GM21529 (cell line): ENCODE data around the gene ADGRL1.
"Not testable (repeated sequence)": the region's sequence is repeated elsewhere in the genome, so short reads cannot be mapped to it uniquely, and the experiment has no call there.

Experiments used
- ATAC-seq: cut with Tn5 transposase; IDR thresholded peaks from one replicate; pipeline ENCODE4 v1.9.1; 2021; ENCODE audit not compliant: unreplicated experiment

The ADGRL1 gene

DNA sequence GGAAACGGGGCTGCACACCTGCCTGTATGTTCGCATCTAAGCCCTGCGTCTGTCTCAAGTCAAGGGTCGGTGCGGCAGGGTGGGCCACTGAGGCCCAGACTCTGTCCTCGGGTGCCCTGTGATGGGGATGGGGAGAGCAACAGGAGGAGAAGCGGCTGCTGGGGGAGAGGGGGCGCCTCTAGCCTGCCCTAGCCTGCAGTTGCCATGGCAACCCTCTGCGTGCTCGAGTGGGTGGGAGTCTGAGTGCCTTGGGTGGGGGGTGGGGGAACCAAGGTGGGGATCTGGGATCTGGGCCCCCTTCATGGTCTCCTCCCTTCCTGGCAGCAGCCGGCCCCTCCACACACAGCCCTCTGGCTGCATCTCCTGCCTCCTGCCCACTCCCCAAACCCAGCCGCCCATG is 10.8 kb downstream of the ADGRL1 start:
- ATAC-seq = not testable (repeated sequence)

DNA sequence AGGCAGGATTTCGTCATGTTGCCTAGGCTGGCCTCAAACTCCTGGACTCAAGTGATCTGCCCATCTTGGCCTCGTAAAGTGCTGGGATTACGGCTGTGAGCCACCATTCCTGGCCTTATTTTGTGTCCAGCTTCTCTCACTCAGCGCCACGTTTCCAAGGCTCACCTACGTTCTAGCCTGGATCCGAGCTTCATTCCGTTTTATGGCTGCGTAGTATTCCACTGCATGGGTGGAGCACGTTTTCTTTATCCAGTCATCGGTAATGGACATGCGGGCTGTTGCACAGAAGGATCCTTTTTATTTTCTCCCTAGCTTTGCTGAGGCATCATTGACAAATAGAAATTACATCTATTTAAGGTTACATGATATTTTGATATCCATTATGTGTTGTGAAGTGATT is 16.6 kb downstream of the ADGRL1 start:
- no peak for ATAC-seq

DNA sequence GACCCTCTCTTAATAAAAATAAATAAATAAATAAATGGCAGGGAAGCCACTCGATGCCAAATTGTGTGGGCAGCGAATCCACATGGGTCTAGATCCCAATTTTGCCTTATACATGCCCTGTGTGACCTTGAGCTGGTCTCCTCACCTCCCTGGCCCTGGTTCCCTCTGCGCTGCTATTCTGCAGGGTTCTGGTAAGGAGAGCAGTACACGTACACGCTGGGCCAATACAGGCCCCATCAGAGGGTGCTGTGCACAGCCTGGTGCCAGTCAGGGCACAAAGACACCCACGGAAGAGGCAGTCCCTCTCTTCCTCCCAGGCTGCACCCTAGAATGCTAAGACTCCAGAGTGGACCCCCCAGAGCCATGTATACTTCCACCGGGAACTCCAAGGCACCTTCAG is 17.9 kb downstream of the ADGRL1 start:
- not testable (repeated sequence) for ATAC-seq

DNA sequence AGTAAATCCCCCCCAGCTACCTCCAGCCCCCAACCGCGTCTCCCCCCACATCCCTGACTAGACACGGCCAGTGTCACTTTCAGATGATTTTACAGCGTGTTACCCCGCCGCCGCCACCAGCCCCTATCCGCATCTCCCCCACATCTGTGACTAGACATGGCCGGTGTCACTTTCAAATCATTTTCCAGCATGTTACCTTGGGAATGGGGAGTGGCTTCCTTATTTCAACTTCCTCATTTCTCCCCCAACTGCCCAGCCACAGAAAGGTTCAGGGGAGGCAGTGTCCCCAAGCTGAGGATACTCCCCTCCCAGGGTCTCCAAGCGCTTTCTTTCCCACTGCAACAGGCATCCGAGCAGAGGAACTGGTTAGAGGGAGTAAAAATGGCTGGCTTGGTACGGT is 18.4 kb downstream of the ADGRL1 start:
- no peak for ATAC-seq

DNA sequence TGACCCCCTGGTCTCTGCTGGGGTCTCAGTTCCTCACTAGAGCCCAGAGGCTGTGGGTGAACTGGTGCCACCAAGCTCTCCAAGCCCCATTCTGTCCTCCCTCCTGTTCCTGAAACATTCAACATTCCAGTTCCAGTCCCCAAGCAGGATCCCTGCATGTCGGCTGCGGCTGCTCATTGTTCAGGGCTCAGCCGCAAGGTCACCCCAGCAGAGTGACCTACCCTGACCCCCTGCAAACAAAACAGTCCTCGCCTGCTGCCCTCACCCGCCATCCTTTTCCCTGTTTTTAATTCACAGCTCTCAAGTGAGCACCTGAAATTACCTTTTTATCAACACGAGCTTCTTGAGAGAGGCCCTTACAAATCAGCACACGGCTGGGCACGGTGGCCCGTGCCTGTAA is 19.3 kb downstream of the ADGRL1 start:
- ATAC-seq = not testable (repeated sequence)

DNA sequence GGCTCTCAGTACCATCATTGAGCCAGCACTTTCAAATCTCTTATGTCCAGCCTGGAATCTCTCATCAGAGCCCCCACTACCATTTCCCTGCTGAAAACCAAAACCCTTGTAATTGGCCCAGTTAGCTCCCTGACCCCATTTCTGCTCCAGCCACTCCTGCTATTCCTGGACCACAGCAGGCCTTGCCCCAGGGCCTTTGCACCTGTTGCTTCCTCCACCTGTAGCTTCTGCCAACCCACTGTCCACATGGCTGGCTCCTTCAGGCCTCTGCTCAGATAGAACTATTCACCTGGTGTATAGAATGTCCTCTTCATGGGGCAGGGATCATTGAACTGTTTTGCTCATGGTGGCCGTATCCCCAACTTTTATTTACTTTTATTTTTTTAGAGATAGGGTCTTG is 20.3 kb downstream of the ADGRL1 start:
- ATAC-seq = not testable (repeated sequence)

DNA sequence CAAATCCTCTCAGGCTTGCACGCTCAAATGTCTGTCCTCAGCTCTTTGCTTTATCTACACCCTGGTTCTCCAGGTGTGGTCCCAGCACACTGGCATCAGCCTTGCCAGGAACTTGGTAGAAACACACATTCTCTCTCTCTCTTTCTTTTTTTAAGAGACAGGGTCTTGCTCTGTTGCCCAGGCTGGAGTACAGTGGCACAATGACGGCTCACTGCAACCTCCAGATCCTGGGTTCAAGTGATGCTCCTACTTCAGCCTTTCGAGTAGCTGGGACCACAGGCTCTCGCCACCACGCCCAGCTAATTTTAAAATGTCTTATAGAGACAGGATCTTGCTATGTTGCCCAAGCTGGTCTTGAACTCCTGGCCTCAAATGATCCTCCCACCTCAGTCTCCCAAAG is 20.8 kb downstream of the ADGRL1 start:
- no peak for ATAC-seq

DNA sequence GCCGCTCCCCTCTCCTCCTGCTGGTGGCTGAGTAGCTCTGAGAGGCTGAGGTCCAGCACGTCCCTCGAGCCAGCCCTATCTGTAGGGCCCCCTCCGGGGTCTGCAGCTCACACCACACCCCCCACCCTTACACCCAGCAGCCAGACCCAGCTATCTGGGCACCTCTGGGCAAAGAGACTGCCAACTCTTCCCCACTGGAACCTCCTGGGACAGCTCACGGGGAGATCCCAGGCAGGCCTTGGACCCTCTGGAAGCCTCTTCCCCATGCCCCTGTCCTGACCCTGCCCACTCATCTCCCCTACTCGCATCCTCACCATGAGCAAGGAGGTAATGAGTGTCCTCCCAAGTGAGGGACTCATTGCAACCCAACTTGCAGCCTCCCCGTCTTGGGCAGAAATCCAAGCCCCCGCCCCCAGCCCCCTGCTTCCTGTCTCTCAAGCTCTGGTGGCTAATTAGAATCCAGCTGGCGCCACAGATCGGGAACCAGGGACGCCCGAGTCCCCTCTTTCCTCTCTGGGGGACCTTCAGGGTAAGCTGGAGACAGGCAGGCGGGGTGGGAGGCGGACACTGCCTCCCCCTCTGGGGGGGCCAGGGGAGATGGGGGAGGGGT is 22.1 kb downstream of the ADGRL1 start:
- ATAC-seq = no peak

DNA sequence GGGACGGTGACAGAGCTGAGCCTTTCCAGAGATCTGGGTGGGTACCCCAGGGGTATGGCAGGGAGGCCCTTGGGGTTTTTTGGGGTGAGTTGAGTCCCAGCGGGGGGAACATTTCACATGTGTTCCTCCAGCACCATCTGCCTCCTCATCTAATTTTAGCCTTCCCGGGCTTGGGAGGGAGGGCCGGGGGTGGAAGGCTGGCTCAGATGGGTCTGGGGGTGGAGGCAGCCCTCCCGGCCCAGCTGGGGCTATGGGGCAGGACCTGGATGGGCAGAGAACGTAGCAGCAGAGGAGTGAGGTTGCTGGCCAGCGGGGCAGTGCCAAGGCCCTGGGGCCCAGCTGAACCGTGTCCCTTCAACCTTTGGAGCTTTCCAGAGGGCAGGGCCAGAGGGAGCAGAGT is 23.5 kb downstream of the ADGRL1 start:
- ATAC-seq = no peak

DNA sequence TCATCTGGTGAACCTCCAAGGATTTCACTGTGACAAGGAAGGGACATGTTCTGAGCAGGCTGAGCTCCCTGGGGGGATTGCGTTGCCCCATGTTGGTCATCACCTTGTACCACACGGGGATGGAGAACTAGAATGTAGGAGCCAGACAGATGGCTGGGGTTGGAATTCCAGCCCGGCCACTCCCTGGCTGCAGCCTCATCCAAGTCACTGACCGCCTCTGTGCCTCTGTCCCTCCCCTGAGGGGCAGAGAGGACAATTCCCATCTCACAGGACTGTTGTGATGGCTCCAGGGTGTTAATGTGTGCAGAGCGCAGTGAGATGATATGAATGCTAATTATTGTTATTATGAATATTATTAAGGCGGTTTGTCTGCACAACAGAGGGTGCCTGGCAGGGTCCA is 24.1 kb downstream of the ADGRL1 start:
- no peak for ATAC-seq

DNA sequence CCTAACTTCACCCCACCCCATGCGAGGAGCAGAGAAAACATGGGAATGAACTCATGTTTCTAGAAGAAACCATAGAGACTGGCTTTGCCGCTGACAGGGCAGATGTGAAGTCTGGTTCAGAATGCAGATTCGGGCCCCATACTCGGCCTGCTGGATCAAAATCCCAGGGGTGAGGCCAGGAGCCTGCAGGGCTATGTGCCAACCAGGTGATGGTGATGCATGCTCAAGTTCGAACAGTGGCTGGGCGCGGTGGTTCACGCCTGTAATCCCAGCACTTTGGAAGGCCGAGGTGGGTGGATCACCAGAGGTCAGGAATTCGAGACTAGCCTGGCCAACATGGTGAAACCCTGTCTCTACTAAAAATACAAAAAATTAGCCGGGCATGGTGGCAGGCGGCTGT is 24.8 kb downstream of the ADGRL1 start:
- not testable (repeated sequence) for ATAC-seq

DNA sequence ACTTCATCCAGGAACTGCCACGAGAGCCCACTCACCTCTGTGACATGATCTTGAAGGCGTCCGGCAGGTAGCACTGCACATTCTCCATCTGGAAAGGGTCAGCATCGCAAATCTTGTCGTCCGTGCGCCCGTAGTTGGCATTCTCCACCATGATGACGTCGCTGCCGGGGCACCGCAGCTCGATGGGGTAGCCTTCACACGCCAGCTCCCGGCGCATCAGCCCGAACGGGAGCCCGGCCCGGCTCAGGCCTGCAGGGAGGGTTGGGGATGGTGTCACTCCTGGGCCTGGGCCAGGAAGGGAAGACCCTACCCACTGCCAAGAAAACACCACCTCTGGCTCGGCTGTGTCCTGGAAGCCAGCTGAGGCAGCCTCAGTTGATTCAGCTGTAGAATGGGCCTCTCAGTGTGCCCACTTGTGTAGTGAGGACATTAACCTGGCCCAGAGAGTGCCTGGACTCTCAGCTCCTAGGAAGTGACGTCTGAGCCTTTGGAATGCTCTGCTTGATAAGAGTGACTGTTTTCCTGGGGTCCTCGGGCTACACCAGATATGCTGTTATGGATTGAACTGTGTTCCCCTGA is 28.4 kb downstream of the ADGRL1 start:
- ATAC-seq = no peak

DNA sequence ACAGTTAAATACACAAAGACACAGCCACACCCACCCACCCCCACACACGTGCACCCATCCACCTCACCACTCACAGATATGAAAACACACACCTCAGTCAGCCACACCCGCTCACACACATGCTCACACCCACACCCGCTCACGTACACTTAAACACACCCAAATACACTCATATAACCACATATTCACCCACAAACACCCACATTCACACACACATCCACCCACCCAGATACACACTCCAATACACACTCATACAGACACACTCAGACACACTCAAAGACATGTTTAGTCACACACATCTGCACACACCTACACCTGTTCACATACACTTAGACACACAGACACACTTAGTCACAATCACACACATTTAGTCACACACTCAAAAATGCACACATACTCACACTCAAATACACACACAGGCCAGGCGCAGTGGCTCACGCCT is 30.6 kb downstream of the ADGRL1 start:
- ATAC-seq = no peak

DNA sequence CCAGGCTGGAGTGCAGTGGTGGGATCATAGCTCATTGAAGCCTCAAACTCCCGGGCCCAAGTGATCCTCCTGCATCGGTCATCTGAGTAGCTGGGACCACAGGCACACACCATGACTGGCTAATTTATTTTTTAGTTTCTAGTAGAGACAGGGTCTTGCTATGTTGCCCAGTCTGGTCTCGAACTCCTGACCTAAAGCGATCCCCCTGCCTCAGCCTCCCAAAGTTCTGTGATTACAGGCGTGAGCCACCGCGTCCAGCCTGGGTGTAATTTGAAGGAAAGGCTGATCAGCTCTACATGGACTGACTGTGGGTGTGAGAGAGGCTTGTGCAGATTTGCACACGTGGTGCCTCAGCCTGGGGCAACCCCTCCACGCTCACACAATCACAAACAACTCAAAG is 31.1 kb downstream of the ADGRL1 start:
- no peak for ATAC-seq

DNA sequence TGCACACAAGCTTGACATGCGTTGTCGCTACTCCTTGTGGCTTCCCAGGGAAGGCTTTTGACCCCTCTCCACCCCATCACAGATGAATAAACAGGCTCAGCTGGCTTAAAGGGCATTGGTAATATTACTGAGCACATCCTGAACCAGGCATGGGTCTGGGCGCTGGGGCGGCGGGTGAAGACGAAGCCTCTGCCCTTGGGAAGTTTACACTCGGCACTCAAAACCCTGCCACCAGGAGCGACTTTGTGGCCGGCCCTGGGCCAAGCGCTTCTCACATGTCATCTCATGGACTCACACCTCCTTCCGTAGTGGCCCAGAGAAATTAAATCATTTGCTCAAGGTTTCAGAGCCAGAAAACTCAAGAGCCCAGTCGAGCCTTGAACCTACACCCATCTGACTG is 37.0 kb downstream of the ADGRL1 start:
- ATAC-seq = no peak

DNA sequence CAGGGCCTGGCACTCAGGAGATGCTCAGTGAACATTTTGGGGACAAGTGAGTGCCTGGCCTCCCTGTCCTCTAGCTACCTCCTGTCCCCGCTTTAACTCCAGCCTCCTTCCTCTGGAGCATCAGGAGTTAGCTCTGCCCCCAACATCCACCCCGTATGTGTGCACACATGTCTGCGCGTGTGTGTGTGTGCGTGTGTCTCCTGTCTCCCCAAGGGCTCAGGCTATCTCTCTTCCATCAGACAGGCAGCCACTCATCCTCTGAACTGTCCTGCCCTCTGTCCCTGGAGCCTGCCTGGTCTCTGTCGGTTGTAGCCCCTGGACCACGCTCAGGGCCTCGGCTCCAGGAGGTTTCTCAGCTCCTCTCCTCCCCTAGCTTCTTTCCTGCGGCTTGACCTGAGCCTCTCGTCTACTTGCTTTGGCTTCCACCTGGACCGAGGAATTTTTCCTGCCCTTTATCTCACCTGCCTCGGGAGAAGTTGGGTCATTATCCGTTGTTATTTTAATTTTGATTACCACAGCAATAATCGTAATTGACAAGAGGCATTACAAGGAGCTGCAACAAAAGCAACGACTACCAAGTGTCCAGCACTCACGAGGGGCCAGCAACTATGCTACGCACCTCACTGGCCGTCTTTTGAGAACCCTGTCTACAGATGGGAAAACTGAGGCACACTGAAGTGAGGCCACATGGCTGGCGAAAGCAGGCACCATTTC is 37.6 kb downstream of the ADGRL1 start:
- no peak for ATAC-seq

DNA sequence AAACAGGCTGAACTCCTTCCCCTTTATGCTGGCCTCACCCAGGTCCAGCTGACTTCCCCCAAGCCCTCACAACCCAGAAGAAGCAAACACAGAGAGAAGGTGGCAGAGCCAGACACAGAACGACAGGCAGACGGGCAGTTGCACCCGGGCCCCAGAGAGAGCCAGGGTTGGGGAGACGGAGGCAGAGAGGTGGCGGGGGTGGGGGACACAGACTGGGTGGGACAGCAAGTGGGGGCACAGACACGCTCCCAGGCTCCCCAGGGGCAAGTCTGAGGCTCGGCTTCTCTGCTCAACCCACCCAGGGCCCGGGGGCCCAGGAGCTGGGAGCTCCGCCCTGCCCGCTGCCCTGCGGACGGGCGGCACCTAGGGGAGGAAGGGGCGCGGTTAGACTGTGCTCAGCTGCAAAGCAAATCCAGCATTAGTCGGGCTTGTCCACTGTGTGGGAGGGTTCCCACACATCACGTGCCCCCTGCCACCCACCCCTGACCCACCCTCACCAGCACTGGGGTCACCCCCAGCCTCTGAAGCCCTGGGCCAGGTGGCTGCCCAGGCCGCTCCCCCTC is 38.3 kb downstream of the ADGRL1 start:
- no peak for ATAC-seq

DNA sequence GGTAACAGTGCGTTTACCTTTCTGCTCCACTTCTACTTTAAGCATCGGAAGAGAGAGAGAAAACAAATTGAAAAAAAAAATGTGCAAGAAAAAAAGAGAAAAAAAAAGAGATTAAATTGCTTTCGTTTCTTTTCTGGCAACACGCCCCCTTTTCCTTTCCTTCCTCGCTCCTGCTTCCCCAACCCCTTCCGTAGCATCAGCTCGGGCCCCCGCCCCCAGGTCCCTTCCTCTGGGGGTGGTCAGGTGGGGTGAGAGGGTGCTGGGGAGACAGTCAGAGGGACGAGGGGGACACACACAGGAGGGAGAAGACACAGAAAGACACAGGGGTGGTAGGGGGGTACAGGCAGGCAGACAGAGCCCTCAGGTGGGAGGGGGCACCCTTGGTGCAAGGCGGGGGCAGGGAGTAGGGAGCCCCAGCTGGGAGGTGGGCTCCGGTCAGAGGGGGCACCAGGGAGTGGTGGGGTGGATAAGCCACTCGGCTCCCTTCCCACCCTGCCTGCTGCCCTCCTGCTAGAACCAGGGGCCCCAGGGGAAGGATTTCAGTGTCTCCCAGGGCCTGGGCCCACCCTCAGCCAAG is 38.9 kb downstream of the ADGRL1 start:
- ATAC-seq = no peak

DNA sequence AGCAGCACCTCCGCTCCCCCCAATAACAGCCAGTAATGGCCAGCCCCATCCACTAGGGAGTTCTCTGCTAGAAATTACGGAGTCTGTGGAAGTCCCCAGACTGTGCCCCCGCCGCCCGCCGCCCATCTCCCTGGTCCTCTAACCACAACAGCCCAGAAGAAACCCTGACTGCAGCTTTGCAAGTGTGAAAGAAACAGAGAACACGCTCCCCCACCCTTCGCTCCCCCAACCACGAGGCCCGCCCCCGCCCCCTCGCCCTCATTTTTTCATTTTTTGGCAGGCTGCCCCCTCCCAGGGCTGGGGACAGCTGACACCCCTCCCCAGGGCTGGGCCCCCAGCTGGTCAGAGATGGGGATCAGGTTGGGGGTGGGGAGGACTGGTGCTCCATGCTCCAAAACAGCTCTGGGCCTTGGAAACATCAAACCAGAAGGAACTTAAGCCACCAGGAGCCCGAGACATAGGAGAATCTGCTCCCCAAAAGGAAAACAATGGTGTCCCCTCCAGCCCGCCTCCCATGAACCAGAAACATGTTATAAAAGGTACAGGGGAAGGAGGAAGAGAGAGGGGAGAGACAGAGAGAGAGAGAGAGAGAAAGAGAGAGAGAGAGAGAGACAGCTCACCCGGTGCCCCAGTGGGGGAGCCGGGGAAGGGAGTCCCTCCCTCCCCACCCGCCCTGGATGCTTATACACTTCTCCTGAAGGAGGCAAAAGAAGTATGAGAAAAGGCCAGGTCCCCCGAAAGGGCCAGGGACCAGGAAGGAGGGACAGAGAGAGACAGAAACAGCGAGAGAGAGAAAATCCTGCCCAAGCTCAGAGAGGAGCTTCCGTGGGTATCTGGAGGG is 39.8 kb downstream of the ADGRL1 start:
- no peak for ATAC-seq

DNA sequence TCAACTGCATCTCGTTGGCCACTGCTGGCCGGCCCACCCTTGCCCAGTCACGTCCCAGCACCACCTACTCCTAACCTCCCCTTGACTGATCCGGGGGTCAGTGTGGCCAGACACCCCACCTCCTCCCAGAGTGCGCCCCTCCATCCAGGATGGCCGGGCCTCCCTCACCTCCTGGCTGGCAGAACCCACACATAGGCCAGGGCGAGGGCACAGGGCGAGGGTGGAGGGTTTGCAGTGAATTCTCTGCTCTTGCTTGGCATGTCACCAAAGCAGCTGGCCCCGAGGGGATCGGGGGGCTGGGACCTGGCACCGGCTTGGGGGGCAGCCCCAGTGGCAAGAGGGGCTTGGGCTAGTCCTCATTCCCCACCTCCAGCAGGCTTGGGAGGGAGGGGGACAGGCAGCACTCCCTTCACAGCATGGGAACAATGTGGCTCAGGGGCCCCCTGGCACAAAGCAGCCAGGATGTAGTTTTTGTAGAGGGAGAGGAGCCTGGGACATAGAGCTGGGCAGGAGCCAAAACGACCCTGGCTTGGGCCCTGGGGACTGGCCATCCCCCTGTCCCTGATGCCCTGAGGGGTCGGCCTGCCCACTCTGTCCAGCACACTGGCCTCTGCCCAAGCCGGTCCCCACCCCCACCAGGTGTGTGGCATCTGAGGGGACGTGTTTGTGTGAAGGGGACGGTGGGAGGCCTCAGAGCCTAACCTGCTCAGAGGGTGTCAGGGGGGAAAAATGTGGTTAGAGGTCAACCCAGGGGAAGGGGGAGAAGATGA is 41.1 kb downstream of the ADGRL1 start:
- no peak for ATAC-seq
